NCI-H2171 (cell line): Measurements from ENCODE around the gene MEIS1.

ENCODE experiments used
- DNase-seq: peaks from one replicate; lab custom pipeline; 2025; lab: John Stamatoyannopoulos, UW

Gene MEIS1

GRCh38 chr2:66507673-66508201 lies 72.8 kb downstream of the MEIS1 start:
- no peak for DNase-seq

- DNase-seq: no peak
Observed at GRCh38 chr2:66508484-66509071, 73.7 kb downstream of the MEIS1 start.

GRCh38 chr2:66509326-66509811 lies 74.4 kb downstream of the MEIS1 start:
- no peak for DNase-seq

- no peak for DNase-seq
Observed at GRCh38 chr2:66512626-66513025, 77.7 kb downstream of the MEIS1 start.

- no peak for DNase-seq
Observed at GRCh38 chr2:66515743-66516142, 80.8 kb downstream of the MEIS1 start.

GRCh38 chr2:66516499-66516898 lies 81.6 kb downstream of the MEIS1 start:
- DNase-seq: no peak

GRCh38 chr2:66517772-66518171 lies 82.8 kb downstream of the MEIS1 start:
- no peak for DNase-seq

- DNase-seq: no peak
Observed at GRCh38 chr2:66519264-66519843, 84.4 kb downstream of the MEIS1 start.

GRCh38 chr2:66521291-66521922 lies 86.5 kb downstream of the MEIS1 start:
- DNase-seq: no peak

- DNase-seq: no peak
Observed at GRCh38 chr2:66522611-66523376, 87.9 kb downstream of the MEIS1 start.

GRCh38 chr2:66523377-66523969 lies 88.5 kb downstream of the MEIS1 start:
- no peak for DNase-seq

GRCh38 chr2:66523990-66524389 lies 89.1 kb downstream of the MEIS1 start:
- DNase-seq: no peak

GRCh38 chr2:66525606-66526005 lies 90.7 kb downstream of the MEIS1 start:
- no peak for DNase-seq

- no peak for DNase-seq
Observed at GRCh38 chr2:66526180-66526579, 91.3 kb downstream of the MEIS1 start.

GRCh38 chr2:66528974-66529724 lies 94.2 kb downstream of the MEIS1 start:
- DNase-seq: no peak

- no peak for DNase-seq
Observed at GRCh38 chr2:66530651-66531050, 95.7 kb downstream of the MEIS1 start.

GRCh38 chr2:66531155-66531554 lies 96.2 kb downstream of the MEIS1 start:
- no peak for DNase-seq

GRCh38 chr2:66531567-66531966 lies 96.6 kb downstream of the MEIS1 start:
- no peak for DNase-seq

GRCh38 chr2:66532972-66533868 lies 98.3 kb downstream of the MEIS1 start:
- no peak for DNase-seq

- no peak for DNase-seq
Observed at GRCh38 chr2:66534461-66534860, 99.5 kb downstream of the MEIS1 start.
